ENCODE data around the gene CASKIN2. TPM values are rescaled to one million over a fixed set of nuclear protein-coding genes. Genes with fewer than 3 reads are reported as not detected.

Gene CASKIN2
- total RNA-seq, 6 experiments from 2014 or later, result 9.0 to 26.0 (median 12.0) TPM

DNA sequence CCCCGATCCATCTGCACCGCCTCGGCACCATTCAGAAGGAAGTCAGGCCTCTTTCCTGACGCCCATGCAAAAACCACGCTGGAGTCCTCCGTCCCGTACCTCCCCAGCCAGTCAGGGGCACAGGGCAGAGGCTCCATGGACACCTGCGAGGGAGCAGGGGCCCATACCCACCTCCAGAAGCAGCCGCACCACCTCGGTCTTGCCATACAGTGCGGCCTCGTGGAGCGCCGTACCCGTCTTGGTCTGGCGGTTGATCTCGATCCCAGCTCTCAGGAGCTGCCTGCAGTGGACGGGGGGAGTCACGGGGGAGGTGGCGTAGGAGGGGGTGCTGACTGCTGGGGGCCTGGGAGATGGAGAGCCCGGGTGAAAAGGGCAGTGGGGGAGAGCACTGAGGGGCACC lies 9.2 kb downstream of the CASKIN2 start:
- Histone ChIP-seq H3K4me1 (peaks cover 0 to 14% (median 6%) of the 10 kb centered on the region in 4 donors), H3K4me3 (no peak overlapping the region), H3K27ac (no peak overlapping the region), H3K9me3 (no peaks in the 10 kb centered on the region), H3K27me3 (no peaks in the 10 kb centered on the region), H3K36me3 (peaks cover 0 to 8% (median 2%) of the 10 kb centered on the region in 4 donors)
- 100% methylated on average over 2 of the region's 21 CpGs for WGBS (ENCODE audit: insufficient coverage, low coverage, low lambda C conversion rate, missing lambda C conversion rate)
- peak in 2 of 3 donors; percentile 49 to 50 for DNase-seq
- TF ChIP-seq, protein P1, sequence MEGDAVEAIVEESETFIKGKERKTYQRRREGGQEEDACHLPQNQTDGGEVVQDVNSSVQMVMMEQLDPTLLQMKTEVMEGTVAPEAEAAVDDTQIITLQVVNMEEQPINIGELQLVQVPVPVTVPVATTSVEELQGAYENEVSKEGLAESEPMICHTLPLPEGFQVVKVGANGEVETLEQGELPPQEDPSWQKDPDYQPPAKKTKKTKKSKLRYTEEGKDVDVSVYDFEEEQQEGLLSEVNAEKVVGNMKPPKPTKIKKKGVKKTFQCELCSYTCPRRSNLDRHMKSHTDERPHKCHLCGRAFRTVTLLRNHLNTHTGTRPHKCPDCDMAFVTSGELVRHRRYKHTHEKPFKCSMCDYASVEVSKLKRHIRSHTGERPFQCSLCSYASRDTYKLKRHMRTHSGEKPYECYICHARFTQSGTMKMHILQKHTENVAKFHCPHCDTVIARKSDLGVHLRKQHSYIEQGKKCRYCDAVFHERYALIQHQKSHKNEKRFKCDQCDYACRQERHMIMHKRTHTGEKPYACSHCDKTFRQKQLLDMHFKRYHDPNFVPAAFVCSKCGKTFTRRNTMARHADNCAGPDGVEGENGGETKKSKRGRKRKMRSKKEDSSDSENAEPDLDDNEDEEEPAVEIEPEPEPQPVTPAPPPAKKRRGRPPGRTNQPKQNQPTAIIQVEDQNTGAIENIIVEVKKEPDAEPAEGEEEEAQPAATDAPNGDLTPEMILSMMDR (IDR thresholded peaks at IDR 0.05), result no peak
- TF ChIP-seq POLR2A (IDR thresholded peaks at IDR 0.05), result no peak
- intact Hi-C loops (cut with DNase I), result loop anchor here in 1 of 2 donors (10.0 kb wide), 1 partner anchor 71 kb away; no protein-coding TSS in a partner anchor
- no peak for ATAC-seq

DNA sequence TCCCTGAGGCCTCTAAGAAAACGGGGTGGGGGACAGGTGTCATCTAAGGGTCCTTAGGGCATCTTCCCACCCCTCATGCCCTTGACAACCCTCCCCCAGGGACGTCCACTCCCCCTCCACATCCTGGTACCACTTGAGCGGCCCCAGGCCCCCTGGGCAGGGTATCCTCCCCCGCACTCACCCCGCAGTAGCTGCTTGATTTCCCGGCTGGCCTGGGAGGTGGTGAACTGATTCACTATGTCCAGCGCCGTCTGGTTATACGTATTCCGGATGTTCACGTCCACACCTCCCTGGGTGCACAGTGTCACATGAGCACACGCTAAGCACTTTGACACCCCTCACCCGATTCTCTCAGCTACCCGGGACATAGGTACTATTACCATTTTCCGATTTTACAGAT lies 9.7 kb downstream of the CASKIN2 start:
- ATAC-seq (no peak), DNase-seq (peak in 1 of 3 donors; percentile 43)
- intact Hi-C loops (cut with DNase I), result loop anchor here in 1 of 2 donors (10.0 kb wide), 1 partner anchor 71 kb away; no protein-coding TSS in a partner anchor
- Histone ChIP-seq H3K4me3 (no peak overlapping the region), H3K27me3 (no peaks in the 10 kb centered on the region), H3K27ac (no peak overlapping the region), H3K36me3 (peaks cover 0 to 10% (median 3%) of the 10 kb centered on the region in 4 donors), H3K4me1 (peaks cover 0 to 13% (median 5%) of the 10 kb centered on the region in 4 donors), H3K9me3 (no peaks in the 10 kb centered on the region)
- WGBS (ENCODE audit: insufficient coverage, low coverage, low lambda C conversion rate, missing lambda C conversion rate), result 79% methylated on average over 7 of the region's 15 CpGs
- no peak for TF ChIP-seq POLR2A (IDR thresholded peaks at IDR 0.05)
- TF ChIP-seq, protein P1 (IDR thresholded peaks at IDR 0.05), result no peak

DNA sequence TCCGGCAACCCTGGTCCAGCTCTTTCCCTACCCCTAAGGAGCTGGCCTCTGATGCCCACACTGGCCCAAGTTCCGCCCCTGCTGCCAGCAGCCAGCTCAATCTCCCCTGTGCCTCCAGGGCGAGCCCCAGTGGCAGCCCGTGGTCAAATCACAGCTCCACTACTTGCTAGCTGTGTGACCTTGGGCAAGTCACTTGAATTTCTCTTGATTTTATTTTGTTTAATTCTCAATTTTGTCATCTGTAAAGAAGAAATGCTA lies 10.3 kb downstream of the CASKIN2 start:
- intact Hi-C loops (cut with DNase I), result loop anchor here in 1 of 2 donors (10.0 kb wide), 1 partner anchor 70 kb away; no protein-coding TSS in a partner anchor
- WGBS (ENCODE audit: insufficient coverage, low coverage, low lambda C conversion rate, missing lambda C conversion rate), result no CpG with 5 or more reads among the region's 4 CpGs
- H3K27me3 ChIP-seq, result no peaks in the 10 kb centered on the region
- ATAC-seq (no peak), DNase-seq (peak in 1 of 3 donors; percentile 25)
- no peaks in the 10 kb centered on the region for H3K9me3 ChIP-seq
- H3K4me3 ChIP-seq, result no peak overlapping the region
- TF ChIP-seq POLR2A (IDR thresholded peaks at IDR 0.05), result no peak
- TF ChIP-seq, protein P1 (IDR thresholded peaks at IDR 0.05), result no peak
- no peak overlapping the region for H3K27ac ChIP-seq
- H3K4me1 ChIP-seq, result peaks cover 0 to 13% (median 5%) of the 10 kb centered on the region in 4 donors
- peaks cover 0 to 10% (median 5%) of the 10 kb centered on the region in 4 donors for H3K36me3 ChIP-seq

DNA sequence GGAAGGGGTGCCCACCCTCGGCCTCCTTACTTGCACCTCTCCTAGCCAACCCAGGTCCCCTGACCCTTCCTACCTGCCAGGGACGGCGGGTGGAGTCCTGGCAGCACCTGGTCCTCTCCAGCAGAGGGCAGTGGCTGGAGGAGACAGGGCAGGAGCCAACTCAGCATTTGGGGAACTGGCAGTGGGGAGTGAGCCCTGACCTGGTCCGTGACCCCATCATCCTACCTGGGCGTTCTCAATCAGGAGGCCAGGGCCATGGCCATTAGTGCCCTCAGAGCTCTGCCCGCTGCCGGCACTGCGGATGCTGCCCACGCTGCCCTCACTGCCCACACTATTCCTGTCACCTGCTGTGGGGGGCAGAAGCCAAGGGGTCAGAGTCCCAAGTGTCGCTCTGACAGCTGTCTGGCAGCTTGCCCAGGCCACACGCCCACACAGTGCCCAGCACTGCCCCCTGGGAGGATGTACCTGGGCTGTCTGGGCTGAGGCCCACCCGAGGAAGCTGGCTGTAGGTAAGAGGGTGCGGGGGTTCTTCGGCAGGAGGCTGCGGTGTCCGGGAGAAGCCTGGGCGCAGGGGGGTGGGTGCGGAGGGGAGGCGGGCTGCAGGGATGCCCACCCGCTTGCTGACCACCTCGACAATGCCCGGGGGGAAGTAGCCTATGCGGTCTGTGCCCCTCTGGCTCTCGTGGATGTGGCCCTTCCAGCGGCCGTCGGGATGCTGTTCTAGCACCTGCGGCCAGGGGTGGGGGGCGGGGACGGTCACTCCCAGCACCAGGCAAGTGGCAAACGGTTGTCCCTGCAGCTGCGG lies 10.8 kb downstream of the CASKIN2 start:
- Histone ChIP-seq H3K27ac (peak overlapping the region in 1 of 3 donors; percentile 13), H3K27me3 (no peaks in the 10 kb centered on the region), H3K4me1 (peaks cover 0 to 13% (median 5%) of the 10 kb centered on the region in 4 donors), H3K9me3 (no peaks in the 10 kb centered on the region), H3K36me3 (peaks cover 0 to 10% (median 5%) of the 10 kb centered on the region in 4 donors), H3K4me3 (no peak overlapping the region)
- intact Hi-C loops (cut with DNase I), result loop anchor here in 1 of 2 donors (10.0 kb wide), 1 partner anchor 70 kb away; no protein-coding TSS in a partner anchor
- peak; percentile 86 to 89 (median 88) for DNase-seq
- peak; percentile 78 to 82 (median 80) for ATAC-seq
- TF ChIP-seq, protein P1 (IDR thresholded peaks at IDR 0.05), result peak; percentile 67 to 83 (median 78)
- TF ChIP-seq POLR2A (IDR thresholded peaks at IDR 0.05), result no peak
- WGBS (ENCODE audit: insufficient coverage, low coverage, low lambda C conversion rate, missing lambda C conversion rate), result 49% methylated on average over 9 of the region's 32 CpGs
